ENCODE results near the gene MIX23.

The MIX23 gene

DNA sequence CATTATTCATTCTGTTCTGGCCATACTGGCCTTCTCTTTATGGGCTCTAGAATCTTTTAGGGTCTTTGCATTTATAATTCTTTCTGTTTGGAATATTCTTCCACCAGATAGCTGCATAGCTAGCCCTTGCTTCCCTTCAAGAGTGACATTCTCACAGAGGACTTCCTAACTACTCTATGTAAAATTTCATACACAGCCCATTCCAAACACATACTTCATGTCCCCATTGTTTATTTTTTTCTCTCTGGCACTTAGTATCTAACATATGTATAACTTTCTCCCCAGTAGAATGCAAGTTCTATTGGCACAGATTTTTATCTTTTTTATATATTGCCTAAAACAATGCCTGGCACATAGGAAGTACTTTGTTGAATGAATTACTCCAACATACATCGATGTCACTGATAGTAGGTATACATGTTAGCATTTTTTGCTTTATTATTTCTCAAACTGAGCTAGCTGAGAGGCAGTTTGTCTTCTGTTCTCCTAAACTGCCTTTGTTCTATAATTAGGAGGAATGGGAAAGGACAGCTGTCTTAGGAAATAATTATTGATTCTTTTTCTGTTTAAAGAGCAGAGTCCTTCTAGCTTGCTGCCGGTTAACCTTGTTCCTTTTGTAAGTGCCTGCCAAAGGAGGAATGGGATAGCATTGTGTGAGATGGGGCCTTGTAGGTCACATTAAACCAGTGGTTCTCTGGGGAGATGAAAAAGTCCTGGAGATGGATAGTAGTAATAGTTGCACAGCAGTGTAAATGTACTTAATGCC is 8.8 kb upstream of the MIX23 start:
- DNase-seq, result no peak

DNA sequence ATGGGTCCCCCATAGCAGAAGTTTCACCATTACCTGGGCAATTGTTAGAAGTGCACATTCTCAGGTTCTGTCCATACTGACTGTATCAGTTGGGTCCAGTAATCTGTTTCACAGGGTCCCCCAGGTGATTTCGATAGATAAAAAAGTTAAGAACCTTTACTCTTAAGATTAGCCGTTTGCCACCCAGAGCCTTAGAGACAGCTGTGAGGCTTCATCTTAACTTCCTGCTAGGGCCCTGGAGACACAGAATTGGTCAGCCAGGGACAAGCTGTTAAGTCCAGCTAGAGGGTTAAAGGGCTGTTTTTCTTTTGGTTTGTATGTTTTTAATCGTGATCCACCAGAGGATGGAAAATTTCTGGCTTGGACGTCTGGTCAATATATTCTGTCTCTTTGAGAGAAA is 7.6 kb upstream of the MIX23 start:
- no peak for DNase-seq

DNA sequence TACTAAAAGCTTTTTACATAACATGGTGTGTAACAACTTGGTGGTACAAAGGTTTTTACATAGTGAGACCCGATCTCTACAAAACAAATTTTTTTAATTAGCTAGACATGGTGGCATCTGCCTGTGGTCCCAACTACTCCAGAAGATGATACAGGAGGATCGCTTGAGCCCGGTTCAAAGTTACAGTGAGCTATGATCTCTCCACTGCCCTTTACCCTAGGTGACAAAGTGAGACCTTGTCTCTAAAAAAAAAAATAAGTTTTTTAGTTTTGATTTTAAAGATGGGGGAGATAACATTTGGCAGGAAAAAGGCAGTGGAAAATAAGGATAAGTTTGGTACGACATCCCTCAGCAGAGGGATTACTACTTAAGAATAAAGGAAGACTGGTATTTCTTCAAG is 6.9 kb upstream of the MIX23 start:
- no peak for DNase-seq

DNA sequence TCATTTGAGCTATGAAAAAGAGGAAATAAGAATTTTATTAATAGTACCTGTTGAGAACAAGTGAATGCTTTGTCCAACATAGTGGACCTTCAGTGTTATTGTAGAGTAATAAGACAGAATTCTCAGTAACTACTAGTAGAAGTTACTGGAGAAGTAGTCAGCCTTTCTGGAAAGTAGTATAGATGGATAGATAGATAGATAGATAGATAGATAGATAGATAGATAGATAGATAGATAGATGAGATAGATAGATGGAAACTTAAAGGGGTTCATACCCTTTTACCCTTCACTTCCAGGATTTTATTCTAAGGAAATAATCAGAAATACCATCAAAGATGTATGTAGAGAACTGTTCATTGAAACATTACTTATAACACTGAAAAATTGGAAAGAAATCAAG is 6.2 kb upstream of the MIX23 start:
- no peak for DNase-seq

DNA sequence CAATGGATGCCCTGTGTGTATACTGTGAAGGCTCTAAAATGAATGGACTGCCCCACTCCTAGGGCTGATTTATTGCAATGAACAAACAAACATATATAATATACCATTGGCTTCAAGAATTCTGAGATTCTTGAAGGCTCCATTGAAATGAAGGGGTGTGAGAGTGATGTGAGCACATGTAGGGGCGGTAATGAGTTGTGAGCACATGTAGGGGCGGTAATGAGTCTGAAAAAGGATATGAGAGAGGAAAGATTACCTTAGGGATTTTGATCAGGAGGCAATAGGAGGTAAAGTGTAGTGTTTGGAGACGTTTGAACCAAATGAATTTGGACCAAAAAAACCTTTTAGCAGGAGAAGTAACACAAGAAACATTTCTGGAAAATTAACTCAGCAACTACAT is 4.7 kb upstream of the MIX23 start:
- no peak for DNase-seq

DNA sequence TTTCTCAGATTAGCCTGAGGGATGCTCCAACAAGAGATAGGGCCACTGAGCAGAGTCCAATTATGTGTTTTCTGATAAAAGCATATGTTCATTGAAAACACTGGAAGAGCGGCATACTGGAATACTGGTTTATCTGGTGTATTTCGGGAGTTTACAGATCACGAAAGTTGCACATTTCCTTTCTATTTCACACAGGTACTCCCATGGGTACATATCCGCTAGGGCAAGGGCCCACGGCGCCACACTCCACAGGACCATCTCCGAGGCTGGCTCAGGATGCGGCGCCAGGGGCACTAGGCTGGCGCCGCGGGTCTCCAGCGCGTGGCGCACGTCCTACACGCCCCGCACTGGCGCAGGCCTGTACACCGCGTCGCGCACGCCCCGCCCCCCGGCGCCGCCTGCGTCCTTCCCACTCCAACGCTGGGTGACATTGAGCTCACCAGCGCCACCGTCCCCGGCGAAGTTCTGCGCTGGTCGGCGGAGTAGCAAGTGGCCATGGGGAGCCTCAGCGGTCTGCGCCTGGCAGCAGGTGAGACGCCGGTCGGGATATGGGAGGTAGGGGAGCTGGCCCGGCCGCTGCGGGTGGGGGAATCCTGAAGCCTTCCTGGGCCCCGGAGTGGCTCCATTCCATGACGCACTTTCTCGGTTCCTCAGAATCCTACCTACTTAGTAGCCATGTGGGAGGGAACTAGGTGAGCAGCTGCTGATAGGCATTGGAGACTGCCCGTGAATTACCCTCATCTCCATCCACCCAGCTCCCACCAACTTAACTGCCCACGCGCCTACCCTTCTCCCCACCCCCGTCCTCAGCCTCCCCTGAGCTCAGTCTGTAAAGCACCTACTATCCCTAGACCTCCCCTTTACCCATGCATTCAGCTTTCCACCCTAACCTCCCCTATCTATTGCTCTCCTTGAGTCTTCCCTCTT is 1.0 kb upstream of the MIX23 start, which contains the start of gene FAM162A:
FAM162A (plus strand) TSS at position 412 of the 927 bp plus-strand sequence; CDS start at position 496, 84 bp downstream.
- DNase-seq, result peak; percentile 94

DNA sequence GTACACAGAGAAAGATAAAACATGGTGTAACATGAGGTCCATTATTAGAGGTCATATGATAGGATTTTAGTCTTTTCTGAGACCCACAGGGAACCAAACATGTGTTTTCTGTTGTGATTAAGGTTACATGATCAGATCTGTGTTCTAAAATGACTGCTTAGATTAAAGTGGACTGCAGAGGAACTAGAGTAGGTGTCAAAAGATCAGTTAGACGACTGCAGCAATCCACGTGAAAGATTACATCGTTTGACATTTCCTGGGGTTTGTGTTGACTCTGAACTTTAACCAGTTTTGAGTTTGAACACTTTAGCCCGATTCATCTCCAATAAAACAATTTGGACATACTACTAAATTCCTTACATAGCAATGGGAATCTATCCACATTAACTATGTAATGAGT is 5.1 kb downstream of the MIX23 start:
- DNase-seq, result no peak

DNA sequence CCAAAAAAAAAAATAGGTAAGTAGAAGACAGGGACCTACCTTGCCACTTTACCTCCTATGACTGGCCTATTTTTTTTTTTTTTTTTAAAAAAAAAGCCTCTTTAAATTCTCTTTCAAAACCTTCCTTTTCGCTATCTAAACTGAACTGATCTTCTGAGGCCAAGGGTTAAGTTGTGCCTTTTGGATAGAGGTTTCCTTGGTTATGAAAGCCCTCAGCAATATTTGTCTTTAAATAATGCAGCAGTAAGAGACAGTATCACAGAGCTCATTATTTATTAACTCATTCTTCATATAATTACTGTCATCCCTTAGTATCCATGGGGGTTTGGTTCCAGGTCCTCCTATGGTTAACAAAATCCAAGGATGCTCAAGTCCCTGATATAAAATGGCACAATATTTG is 9.0 kb downstream of the MIX23 start:
- DNase-seq, result no peak

DNA sequence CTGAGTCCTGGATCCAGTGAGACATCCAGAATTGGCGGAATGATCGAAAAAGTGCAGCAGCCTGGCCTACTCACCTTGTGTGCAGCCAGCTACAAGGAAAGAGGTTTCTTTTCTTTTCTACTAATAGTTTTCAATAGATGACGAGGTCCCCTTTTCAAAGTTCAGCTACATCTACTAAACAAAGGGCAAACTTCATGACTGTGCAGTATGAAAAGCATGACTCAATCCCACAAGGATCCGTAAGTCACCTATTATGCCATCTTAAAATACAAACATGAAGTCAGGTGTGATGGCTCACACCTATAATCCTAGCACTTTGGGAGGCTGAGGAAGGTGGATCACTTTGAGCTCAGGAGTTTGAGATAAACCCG is 16.7 kb downstream of the MIX23 start:
- no peak for DNase-seq

DNA sequence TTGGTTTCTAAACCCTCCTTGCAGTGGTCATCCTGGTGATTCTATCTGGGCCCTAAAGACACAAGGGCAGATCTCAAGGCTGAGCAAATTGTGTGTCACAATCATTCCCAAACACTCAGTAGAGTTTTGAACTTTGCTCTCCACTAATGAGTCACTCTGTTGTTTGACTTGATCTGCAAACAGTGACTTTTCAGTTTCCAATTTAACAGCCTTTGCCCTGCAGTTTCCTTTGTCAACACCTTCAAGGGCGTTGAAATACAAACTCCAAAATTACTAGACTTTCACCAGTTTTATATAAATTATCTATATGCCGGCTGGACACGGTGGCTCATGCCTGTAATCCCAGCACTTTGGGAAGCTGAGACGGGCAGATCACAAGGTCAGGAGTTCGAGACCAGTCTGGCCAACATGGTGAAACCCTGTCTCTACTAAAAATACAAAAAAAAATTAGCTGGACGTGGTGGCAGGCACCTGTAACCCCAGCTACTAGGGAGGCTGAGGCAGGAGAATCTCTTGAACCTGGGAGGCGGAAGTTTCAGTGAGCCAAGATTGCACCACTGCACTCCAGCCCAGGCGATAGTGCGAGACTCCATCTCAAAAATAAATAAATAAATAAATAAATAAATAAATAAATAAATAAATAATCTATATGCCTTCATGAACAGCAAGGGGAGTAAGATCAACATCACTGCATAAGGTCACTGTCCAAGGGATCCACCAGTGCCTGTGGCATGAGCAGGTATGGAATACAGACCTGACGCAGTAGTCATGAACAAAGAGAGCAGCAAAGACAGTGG is 17.3 kb downstream of the MIX23 start:
- DNase-seq, result peak; percentile 8

DNA sequence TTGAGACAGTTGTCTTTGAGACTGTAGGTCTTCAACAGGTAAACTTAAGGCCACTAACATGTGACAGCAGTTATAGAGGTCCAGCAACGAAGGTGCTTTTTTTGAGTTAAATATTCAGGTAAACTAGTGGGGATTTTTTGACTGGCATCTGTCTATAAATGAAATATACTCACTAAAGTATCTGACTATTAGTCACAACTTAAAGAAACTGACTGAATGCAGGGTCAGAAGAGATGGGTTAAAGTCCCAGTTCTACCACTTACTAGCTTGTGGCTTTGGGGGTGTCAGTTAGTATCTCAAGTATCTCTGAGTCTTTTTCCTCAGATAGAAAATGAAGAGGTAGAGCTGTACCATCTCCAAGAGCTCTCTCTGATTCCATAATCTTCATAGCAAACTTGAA is 18.0 kb downstream of the MIX23 start:
- no peak for DNase-seq

DNA sequence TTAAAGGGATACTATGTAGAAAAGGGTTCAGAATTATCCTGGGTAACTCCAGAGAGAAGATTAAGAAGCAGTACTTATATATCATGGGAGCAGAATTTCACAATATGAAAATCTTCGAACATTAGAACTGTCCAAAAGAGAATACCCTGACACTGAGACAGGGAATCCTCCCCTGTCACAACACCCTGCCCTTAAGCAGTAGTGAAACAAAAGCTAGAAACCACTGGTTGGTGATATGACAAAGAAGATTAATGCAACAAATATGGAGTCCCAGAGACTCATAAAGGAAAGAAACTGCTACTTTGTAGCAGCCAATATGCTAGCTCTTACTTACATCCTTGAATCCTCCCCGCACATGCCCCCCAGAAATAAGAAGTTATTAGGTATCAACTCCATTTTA is 18.5 kb downstream of the MIX23 start:
- no peak for DNase-seq

DNA sequence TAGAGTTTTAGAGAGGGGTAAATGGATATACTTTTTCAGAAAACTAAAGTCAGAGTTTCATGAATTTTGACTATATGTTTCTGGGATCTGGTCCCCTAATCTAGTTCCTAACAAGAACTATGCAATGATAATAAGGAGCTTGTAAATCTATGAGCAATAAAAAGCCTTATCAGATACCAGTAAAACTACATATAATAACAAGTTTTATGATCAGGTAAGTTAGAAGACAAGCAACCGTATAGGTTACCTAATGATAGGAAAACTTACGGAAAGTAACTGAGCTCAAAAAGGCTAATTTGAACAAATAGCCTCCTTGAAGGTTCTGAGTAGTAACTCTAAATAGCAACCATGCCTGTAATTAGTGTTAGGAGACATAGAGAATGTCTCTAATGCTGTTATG is 21.0 kb downstream of the MIX23 start:
- no peak for DNase-seq

DNA sequence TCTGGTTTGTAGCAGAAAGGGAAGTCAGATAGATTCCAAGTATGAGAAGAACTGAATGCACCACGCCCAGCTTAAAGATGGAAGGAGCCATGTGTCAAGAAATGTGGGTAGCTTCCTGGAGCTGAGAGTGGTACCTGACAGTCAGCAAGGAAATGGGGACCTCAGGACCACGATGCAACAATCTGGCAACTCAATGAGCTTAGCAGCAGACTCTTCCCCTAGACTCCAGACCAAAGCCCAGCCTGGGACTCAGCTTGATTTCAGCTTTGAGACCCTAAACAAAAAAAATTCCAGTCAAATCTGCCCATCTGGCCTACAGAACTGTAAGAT is 24.4 kb downstream of the MIX23 start:
- DNase-seq, result no peak

DNA sequence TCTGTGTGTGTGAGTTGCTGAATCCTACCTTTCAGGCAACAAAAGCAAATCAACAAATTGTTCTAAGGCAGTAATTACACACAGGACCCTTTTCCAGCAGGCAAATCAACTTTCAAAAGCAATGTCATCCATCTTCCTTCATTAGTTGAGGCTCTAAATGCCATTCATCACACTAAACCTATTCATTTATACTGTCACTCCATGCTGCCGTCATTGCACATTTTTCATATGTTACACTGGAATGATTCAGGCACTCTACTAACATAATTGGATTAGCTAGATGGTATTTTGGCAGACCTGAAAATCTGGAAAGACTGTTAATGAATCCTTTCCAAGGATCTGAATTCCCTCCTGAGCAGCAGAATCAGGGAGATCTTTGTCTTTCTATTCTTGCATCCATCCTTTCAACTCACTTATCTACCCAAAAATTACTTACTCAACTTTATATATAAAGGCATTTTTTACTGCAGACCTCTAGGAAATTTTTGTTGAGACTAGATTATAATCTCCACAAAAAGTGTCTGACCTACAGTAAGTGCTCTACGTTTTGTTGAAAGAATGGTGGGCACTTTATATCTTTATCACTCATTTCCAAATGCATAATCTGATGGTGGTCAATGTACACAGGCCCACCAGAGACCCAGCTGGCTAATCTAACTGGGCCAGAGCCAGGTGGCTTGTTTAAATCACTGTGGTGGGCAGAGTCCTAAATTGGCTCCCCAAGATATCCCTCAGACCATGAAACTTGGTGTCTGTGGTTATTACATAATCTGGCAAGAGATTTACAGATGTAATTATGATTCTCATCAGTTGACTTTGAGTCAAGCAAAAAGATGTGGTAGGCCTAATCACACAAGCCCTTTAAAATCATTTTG is 25.0 kb downstream of the MIX23 start:
- DNase-seq, result no peak

DNA sequence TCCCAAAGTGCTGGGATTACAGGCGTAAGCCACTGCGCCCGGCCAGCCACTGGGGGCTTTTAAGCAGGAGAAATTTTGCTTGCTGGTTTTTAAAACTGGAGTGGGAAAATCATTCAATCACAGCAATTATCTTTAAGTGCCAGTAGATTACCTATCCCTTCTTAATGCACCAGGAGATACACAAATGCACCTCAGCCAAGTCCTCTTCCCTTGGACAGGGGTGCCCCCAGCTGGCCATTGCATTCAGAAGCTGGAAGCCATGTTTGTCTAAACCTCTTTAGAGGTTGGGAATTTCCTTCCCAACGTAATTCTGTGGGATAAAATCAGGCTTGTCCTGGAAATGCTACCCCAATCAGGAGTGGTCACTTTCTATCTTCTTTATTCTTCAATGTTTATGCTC is 26.6 kb downstream of the MIX23 start:
- no peak for DNase-seq

DNA sequence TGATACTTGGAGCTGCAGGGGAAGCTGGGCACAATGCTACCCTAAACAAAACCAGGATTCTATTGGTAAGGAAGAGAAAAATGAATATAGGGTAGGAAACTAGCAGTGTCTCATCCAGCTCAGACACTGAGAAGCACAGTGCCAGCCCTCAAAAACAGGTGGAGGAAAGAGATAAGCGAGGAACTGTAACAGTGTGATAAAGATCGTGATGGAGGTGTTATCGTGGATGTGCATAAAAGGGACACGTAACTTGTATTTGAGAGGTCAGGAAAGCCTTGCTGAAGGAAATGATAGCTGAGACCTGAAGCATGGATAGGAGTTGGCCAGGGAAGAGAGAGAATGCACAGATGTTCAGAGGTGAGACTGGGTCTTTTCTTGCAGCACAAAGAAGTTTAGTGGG is 27.4 kb downstream of the MIX23 start:
- no peak for DNase-seq

DNA sequence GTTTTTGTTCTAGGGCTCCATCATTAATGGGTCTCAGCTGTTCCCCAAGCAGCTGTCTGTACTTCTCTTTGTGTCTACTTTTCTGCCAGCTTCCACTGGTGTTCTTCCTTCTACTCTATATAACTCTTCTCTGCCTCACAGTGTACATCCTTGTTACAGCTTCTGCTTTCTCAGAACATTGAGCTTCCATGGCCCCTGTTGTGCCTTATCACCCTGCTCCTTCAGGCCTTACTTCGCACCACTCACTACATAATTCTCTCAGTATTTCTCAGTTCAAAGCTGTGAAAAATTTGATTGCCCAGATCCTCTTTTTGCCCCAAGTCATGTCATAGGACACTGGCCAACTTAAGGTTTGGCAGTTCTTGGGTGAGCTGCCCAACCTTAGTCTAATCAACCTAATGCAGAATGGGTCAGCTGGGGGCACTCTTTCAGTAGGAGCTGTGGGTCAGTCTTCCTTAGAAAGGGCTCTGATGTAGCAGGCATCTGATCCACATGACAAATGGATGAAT is 29.1 kb downstream of the MIX23 start:
- DNase-seq, result no peak

DNA sequence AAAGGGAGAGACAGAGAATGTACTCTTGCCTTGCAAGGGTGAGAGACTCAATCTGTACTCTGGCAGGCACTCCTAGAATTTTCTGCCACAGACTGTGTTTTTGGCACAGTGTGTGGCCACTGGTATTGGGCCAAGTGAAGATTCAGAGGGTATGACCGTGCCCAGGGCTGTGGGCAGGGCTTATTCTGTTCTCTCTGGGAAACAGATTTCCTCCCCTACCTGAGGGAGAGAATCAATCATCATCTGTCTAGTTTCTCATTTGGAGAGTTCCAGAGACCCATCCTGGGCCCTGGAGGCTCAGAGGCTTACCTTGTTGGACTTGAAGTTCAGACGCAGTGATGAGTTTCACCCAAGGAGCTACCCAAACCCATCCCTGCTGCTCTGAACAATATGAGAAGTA is 29.8 kb downstream of the MIX23 start:
- no peak for DNase-seq

DNA sequence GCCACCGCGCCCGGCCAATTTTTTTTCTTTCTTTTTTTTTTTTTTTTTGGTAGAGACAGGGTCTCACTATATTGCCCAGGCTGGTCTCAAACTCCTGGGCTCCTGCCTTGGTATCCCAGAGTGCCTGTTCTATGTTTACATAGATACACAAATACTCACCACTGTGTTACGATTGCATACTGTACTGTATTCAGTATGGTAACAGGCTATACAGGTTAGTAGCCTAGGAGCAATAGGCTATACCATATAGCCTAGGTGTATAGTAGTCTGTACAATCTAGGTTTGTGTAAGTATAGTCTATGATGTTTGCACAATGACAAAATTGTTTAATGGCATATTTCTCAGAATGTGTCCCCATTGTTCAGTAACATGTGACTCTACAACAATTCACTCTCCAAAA is 31.4 kb downstream of the MIX23 start:
- DNase-seq, result no peak

DNA sequence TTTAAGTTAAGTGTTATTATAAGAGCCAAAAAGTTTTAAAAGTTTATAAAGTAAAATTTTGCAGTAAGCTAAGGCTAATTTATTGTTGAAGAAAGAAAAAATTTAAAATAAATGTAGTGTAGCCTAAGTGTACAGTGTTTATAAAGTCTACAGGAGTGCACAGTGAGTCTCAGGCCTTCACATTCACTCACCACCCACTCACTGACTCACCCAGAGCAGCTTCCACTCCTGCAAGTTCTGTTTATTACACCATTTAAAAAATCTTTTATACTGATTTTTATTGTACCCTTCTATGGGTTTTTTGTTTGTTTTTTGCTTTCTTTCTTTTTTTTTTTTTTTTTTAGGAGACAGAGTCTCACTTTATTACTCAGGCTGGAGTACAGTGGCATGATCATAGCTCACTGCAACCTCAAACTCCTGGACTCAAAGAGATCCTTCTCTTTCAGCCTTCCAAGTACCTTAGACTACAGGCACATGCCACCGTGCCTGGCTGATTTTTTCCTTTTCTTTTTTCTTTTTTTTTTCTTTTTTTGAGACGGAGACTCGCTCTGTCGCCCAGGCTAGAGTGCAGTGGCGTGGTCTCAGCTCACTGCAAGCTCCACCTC is 32.1 kb downstream of the MIX23 start:
- no peak for DNase-seq

DNA sequence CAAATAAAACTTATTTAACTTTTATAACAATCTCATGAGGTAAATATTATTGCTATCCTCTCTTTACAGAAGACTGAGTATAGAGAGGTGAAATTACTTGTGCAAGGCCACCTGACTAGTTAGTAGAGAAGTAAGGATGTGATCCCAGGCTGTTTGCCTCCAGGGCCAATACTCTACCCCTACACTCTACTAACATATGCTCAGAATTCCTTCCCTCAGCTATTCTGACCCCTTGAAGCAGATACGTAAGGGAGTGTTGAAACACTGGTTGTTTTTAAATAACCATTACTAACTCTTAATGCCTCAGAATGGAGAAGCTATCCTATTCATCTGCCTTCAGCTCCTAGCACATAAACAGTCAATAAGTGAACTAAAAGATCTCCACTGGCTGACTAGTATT is 33.9 kb downstream of the MIX23 start:
- DNase-seq, result no peak
